Measurements from ENCODE around the gene APBB2.

Gene APBB2

DNA sequence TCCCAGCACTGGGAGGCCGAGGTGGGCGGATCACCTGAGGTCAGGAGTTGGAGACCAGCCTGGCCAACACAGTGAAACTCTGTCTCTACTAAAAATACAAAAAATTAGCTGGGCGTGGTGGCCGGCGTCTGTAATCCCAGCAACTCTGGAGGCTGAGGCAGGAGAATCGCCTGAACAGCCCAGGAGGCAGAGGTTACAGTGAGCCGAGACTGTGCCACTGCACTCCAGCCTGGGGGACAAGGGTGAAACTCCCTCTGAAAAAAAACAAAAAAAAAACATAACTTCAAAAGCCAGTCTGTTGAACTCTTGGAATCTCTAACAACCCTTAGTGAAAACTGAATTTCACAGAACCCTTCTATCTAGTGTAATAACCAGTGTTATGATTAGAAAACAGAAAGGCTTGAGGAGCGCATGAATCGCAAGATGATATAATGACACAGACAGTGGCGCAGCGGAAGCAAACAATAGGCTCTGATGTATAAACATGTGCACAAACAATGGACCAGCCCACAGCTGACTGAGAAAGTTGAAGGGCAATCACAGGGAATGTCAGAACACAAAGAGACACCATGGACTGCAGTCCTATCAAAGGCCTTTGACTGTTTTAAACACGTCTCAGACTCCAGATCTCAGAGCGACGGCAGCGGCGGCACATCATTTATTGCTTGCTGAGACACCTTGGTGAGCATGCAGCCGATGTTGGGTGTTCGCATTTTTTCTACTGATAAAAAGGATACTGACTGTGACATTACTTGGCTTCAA lies 383.0 kb downstream of the APBB2 start:
- Histone ChIP-seq H3K9me2 (replicated peaks; ENCODE audit: control insufficient read depth, low read length) (no peaks in the 10 kb centered on the region), H3K9me3 (ENCODE audit: control insufficient read depth, insufficient read depth, low read length) (no peaks in the 10 kb centered on the region), H3K27ac (ENCODE audit: low read depth, low read length) (no peak overlapping the region), H3F3A (ENCODE audit: control insufficient read depth, insufficient read depth) (no peaks in the 10 kb centered on the region), H3K4me1 (ENCODE audit: control insufficient read depth, low read length) (peaks cover 4% of the 10 kb centered on the region), H3K4me3 (ENCODE audit: low read length) (no peak overlapping the region), H3K36me3 (ENCODE audit: control insufficient read depth, low read length) (peaks cover 39% of the 10 kb centered on the region), H3K79me2 (ENCODE audit: control insufficient read depth, low read length) (no peaks in the 10 kb centered on the region), H3K4me2 (ENCODE audit: low read length) (no peak overlapping the region), H3K27me3 (ENCODE audit: control insufficient read depth, low read length) (no peaks in the 10 kb centered on the region), H4K20me1 (ENCODE audit: control insufficient read depth, insufficient read depth, low read depth, low read length) (no peaks in the 10 kb centered on the region)
- TF ChIP-seq EZH2phosphoT487 (IDR thresholded peaks at IDR 0.05; ENCODE audit: borderline replicate concordance, low read length), result no peak
- TF ChIP-seq, protein P1, sequence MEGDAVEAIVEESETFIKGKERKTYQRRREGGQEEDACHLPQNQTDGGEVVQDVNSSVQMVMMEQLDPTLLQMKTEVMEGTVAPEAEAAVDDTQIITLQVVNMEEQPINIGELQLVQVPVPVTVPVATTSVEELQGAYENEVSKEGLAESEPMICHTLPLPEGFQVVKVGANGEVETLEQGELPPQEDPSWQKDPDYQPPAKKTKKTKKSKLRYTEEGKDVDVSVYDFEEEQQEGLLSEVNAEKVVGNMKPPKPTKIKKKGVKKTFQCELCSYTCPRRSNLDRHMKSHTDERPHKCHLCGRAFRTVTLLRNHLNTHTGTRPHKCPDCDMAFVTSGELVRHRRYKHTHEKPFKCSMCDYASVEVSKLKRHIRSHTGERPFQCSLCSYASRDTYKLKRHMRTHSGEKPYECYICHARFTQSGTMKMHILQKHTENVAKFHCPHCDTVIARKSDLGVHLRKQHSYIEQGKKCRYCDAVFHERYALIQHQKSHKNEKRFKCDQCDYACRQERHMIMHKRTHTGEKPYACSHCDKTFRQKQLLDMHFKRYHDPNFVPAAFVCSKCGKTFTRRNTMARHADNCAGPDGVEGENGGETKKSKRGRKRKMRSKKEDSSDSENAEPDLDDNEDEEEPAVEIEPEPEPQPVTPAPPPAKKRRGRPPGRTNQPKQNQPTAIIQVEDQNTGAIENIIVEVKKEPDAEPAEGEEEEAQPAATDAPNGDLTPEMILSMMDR (IDR thresholded peaks at IDR 0.05; ENCODE audit: low read depth, low read length, poor library complexity, severe bottlenecking), result no peak

DNA sequence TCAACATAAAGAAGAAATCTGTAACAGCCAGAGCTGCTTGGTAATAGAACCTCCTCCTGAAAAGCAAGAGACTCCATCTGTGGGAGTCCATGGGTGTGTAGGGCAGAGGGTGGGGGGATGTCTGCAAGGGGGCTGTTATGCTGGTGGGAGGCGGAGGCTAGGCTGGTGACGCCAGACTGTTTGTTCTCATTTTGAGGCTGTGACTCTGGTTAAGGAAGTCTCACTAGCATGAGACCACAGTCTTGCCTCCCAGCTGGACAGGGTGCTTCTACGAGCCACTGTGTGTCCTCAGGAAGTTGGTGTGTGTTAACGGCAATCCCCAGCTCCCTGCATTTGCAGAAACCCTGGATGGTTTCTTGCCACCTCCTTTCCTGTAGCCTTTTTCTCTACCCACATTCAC lies 384.8 kb downstream of the APBB2 start:
- TF ChIP-seq EZH2phosphoT487 (IDR thresholded peaks at IDR 0.05; ENCODE audit: borderline replicate concordance, low read length), result no peak
- TF ChIP-seq, protein P1 (IDR thresholded peaks at IDR 0.05; ENCODE audit: low read depth, low read length, poor library complexity, severe bottlenecking), result no peak
- Histone ChIP-seq H4K20me1 (ENCODE audit: control insufficient read depth, insufficient read depth, low read depth, low read length) (no peaks in the 10 kb centered on the region), H3K9me3 (ENCODE audit: control insufficient read depth, insufficient read depth, low read length) (no peaks in the 10 kb centered on the region), H3K27ac (ENCODE audit: low read depth, low read length) (no peak overlapping the region), H3F3A (ENCODE audit: control insufficient read depth, insufficient read depth) (no peaks in the 10 kb centered on the region), H3K79me2 (ENCODE audit: control insufficient read depth, low read length) (no peaks in the 10 kb centered on the region), H3K27me3 (ENCODE audit: control insufficient read depth, low read length) (no peaks in the 10 kb centered on the region), H3K4me1 (ENCODE audit: control insufficient read depth, low read length) (peaks cover 21% of the 10 kb centered on the region), H3K4me3 (ENCODE audit: low read length) (no peak overlapping the region), H3K9me2 (replicated peaks; ENCODE audit: control insufficient read depth, low read length) (no peaks in the 10 kb centered on the region), H3K4me2 (ENCODE audit: low read length) (no peak overlapping the region), H3K36me3 (ENCODE audit: control insufficient read depth, low read length) (peaks cover 55% of the 10 kb centered on the region)

DNA sequence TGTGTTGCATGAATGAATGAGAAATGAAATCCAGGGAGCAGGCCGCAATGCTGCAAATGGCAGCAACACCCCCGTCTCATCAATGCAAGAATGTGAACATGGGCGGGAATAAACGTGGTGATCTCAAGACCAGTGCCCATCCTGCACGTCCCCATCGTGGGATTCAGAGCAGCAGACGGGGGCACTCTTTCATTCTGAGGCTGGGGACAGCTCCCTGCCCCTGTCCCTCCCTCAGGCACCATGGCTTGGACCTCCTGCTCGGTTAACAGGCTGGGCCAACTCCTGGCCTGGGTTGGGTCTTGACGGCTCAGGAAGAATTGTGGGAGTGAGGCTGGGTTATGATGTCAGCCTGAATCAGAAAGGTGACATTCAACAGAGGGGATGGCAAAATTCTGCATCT lies 385.7 kb downstream of the APBB2 start:
- no peak overlapping the region for H3K4me2 ChIP-seq (ENCODE audit: low read length)
- H3K27ac ChIP-seq (ENCODE audit: low read depth, low read length), result no peak overlapping the region
- TF ChIP-seq, protein P1 (IDR thresholded peaks at IDR 0.05; ENCODE audit: low read depth, low read length, poor library complexity, severe bottlenecking), result no peak
- TF ChIP-seq EZH2phosphoT487 (IDR thresholded peaks at IDR 0.05; ENCODE audit: borderline replicate concordance, low read length), result no peak
- no peak overlapping the region for H3K4me3 ChIP-seq (ENCODE audit: low read length)
- peaks cover 28% of the 10 kb centered on the region for H3K4me1 ChIP-seq (ENCODE audit: control insufficient read depth, low read length)
- H3K36me3 ChIP-seq (ENCODE audit: control insufficient read depth, low read length), result peaks cover 55% of the 10 kb centered on the region
- H3K79me2 ChIP-seq (ENCODE audit: control insufficient read depth, low read length), result no peaks in the 10 kb centered on the region
- H3K9me3 ChIP-seq (ENCODE audit: control insufficient read depth, insufficient read depth, low read length), result no peaks in the 10 kb centered on the region
- no peaks in the 10 kb centered on the region for H3K9me2 ChIP-seq (replicated peaks; ENCODE audit: control insufficient read depth, low read length)
- H3F3A ChIP-seq (ENCODE audit: control insufficient read depth, insufficient read depth), result no peaks in the 10 kb centered on the region
- H4K20me1 ChIP-seq (ENCODE audit: control insufficient read depth, insufficient read depth, low read depth, low read length), result no peaks in the 10 kb centered on the region
- H3K27me3 ChIP-seq (ENCODE audit: control insufficient read depth, low read length), result no peaks in the 10 kb centered on the region

Measured in DOHH2 (cell line).